Measurements from ENCODE around the gene SLC13A1. TPM values are rescaled to one million over a fixed set of nuclear protein-coding genes. Genes with fewer than 3 reads are reported as not detected.

The SLC13A1 gene
- total RNA-seq, 1 experiment from 2014 or later, result not detected

DNA sequence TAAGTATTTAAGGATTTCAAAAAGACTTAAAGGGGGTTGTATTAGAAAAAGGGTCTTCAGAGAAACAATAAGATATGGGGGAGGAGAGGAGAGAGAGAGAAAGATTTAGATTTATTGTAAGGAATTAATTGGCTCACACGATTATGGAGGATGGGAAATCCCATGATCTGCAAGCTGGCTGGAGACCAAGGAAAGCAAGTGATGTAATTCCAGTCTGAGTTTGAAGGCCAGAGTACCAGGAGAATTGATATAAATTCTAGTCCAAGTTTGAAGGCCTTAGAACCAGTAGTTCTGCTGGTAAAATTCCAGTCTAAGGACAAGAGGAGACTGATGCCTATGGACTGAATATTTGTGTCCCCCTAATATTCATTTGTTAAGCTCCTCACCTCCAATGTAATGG is 20.6 kb upstream of the SLC13A1 start:
- no TSS peak for BruUV-seq (replicated peaks)
- Histone ChIP-seq H2AFZ (ENCODE audit: low read depth, low read length, poor library complexity, severe bottlenecking) (no peak overlapping the region), H3K4me3 (replicated peaks in 1 of 2; ENCODE audit: low read depth in 1 of 2, low read length in 2 of 2) (no peak overlapping the region), H3K4me1 (ENCODE audit: control insufficient read depth in 1 of 2, insufficient read depth in 2 of 2, low read length in 2 of 2) (no peaks in the 10 kb centered on the region), H3K4me2 (ENCODE audit: low read length) (no peak overlapping the region), H3K9ac (ENCODE audit: low read length) (no peak overlapping the region), H3K27ac (ENCODE audit: low read depth, low read length) (no peak overlapping the region), H3K9me2 (ENCODE audit: insufficient read depth) (no peaks in the 10 kb centered on the region), H3K79me2 (ENCODE audit: insufficient read depth, low read length) (no peaks in the 10 kb centered on the region), H3K27me3 (ENCODE audit: insufficient read depth, low read length) (no peaks in the 10 kb centered on the region), H3K36me3 (ENCODE audit: control insufficient read depth in 1 of 2, insufficient read depth in 2 of 2, low read length in 2 of 2) (no peaks in the 10 kb centered on the region), H4K20me1 (ENCODE audit: insufficient read depth) (no peaks in the 10 kb centered on the region), H3K9me3 (ENCODE audit: control insufficient read depth in 1 of 2, insufficient read depth in 1 of 2, low read depth in 1 of 2, low read length in 2 of 2) (peaks cover 0 to 3% of the 10 kb centered on the region in 2 experiments; a peak in 1 of 4 replicates)
- RAD21 ChIA-PET (ENCODE audit: low non-redundant PET in 1 of 2, low total read pairs in 2 of 2, uncharacterized antibody in 2 of 2, unreplicated experiment in 2 of 2), result no interaction called here
- ATAC-seq (no peak), DNase-seq (ENCODE audit: low read depth, low spot score) (no peak)
- POLR2A ChIA-PET, result no interaction called here
- TF ChIP-seq ZFX (IDR thresholded peaks at IDR 0.05) (no peak), YY1 (IDR thresholded peaks at IDR 0.05; ENCODE audit: extremely low read depth, insufficient replicate concordance, low read depth, low read length) (no peak), ZNF274 (IDR thresholded peaks at IDR 0.05; ENCODE audit: low read depth, low read length) (no peak), RAD21 (IDR thresholded peaks at IDR 0.05; ENCODE audit: low read depth) (no peak), POLR2AphosphoS5 (IDR thresholded peaks at IDR 0.05; ENCODE audit: low read depth, low read length) (no peak), EGR1 (IDR thresholded peaks at IDR 0.05; ENCODE audit: low read depth) (no peak), POLR2A (IDR thresholded peaks at IDR 0.05; ENCODE audit: borderline replicate concordance, extremely low read depth, insufficient read depth, insufficient read length) (no peak), SIN3A (IDR thresholded peaks at IDR 0.05; ENCODE audit: low read depth) (no peak), CBX3 (IDR thresholded peaks at IDR 0.05; ENCODE audit: low read depth) (no peak), ZBTB33 (IDR thresholded peaks at IDR 0.05; ENCODE audit: extremely low read depth, insufficient replicate concordance, low read length) (no peak), CTCF (IDR thresholded peaks at IDR 0.05 in 2 of 3, conservative IDR thresholded peaks at IDR 0.05 in 1 of 3; ENCODE audit: borderline replicate concordance in 1 of 3, insufficient read depth in 1 of 3, low read depth in 2 of 3, low read length in 2 of 3) (no peak), JUND (IDR thresholded peaks at IDR 0.05) (no peak), TCF7L2 (IDR thresholded peaks at IDR 0.05; ENCODE audit: borderline replicate concordance, extremely low read depth, insufficient read depth, insufficient read length) (no peak)
- TF ChIP-seq, protein P1, sequence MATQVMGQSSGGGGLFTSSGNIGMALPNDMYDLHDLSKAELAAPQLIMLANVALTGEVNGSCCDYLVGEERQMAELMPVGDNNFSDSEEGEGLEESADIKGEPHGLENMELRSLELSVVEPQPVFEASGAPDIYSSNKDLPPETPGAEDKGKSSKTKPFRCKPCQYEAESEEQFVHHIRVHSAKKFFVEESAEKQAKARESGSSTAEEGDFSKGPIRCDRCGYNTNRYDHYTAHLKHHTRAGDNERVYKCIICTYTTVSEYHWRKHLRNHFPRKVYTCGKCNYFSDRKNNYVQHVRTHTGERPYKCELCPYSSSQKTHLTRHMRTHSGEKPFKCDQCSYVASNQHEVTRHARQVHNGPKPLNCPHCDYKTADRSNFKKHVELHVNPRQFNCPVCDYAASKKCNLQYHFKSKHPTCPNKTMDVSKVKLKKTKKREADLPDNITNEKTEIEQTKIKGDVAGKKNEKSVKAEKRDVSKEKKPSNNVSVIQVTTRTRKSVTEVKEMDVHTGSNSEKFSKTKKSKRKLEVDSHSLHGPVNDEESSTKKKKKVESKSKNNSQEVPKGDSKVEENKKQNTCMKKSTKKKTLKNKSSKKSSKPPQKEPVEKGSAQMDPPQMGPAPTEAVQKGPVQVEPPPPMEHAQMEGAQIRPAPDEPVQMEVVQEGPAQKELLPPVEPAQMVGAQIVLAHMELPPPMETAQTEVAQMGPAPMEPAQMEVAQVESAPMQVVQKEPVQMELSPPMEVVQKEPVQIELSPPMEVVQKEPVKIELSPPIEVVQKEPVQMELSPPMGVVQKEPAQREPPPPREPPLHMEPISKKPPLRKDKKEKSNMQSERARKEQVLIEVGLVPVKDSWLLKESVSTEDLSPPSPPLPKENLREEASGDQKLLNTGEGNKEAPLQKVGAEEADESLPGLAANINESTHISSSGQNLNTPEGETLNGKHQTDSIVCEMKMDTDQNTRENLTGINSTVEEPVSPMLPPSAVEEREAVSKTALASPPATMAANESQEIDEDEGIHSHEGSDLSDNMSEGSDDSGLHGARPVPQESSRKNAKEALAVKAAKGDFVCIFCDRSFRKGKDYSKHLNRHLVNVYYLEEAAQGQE (IDR thresholded peaks at IDR 0.05; ENCODE audit: low read depth), result no peak
- TF ChIP-seq, protein P2, sequence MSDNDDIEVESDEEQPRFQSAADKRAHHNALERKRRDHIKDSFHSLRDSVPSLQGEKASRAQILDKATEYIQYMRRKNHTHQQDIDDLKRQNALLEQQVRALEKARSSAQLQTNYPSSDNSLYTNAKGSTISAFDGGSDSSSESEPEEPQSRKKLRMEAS (IDR thresholded peaks at IDR 0.05), result no peak
- CTCF ChIA-PET, result no interaction called here
- intact Hi-C loops (cut with micrococcal nuclease), result no loop called here

Data from HCT116 (cell line).